HuH-7.5 (cell line): ENCODE data around the gene FECH.

ENCODE experiments used
- DNase-seq: peaks from one replicate; pipeline ENCODE4 v3.0.0; 2011; ENCODE audit warnings: low spot score

The FECH gene

DNA sequence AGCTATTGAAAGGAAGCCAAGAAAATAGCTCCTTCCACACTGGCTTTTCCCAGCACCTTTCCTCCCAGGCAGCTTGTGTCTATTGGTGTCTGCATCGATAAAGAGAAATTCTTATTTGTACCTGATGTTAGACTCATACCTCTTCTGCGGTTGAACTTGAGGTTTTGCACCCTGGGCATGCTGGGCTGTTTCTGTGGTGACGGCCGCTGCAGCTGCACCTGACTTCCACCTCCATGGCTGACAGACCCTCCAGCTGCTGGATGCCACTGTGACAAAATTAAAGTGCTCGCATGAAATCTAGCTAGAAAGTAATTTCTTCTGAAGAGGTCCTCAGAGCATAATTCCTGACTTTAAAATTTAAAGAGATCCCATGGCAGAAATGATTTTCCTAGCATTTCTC lies 6.6 kb downstream of the FECH start:
- DNase-seq, result no peak

DNA sequence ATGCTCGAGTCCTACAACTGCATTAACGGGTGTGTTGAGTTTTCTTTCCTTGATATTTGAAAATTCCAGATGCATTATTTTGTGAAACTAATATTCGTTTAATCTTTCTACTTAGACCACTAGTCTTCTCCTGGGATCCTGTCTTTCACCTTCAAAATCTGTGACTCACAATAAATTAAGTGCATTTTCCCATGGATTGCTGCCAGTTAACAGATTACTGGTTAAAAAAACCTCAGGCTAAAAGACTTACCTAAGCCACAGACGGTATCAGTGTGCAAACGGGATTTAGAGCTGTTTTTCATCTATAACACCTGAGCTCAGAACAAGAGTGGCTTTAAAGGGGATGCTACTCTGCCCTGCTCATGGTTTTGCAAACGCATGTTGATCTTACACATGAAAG lies 10.2 kb downstream of the FECH start:
- DNase-seq, result no peak

DNA sequence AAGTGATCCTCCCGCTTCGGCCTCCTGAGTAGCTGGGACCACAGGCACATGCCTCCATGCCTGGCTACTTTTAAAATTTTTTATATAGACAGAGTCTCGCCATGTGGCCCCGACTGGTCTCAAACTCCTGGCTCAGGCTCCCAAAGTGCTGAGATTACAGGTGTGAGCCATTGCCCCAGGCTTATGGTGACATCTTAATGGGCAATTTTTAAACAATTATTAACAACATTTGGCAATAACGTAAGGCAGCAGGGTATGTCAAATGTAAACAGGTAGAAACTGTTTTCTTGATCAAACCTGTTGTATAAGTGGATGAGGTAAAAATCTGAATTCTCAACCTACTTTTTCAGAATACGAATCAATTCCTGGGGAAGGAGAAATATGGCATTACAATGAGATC lies 11.0 kb downstream of the FECH start:
- no peak for DNase-seq

DNA sequence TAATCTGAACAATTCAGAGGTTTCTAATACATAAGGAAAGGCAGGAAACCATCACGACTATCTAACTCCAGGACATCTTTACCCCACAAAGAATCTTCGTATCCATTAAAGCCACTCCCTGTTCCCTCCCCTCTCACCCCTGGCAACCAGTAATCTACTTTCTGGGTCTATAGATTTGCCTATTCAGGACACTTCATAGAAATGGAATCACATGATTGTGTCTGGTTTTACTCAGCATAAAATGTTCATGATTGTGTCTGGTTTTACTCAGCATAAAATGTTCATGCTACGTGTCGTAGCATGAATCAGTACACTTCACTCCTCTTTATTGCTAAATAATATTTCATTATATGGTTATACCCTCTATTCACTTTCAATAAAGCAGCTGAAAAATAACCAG lies 11.6 kb downstream of the FECH start:
- no peak for DNase-seq

DNA sequence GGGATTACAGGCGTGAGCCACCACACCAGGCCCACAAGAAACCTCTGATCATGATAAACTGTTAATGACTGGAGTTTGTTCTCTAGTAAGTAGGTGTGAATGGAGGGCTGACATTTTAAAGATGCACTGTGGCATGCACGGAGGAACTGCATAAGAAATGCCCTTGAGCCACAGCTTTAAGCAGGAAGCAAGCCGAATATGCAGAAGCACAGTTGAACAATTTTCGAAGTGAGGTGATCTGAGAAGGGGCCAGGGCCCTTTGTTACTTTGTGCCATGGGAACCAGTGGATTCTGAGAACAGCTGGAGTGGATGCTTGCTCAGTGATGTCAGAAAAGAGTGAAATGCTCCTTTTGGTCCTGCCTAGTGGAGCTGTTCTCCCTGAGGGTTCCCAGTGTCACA lies 16.3 kb downstream of the FECH start:
- no peak for DNase-seq

DNA sequence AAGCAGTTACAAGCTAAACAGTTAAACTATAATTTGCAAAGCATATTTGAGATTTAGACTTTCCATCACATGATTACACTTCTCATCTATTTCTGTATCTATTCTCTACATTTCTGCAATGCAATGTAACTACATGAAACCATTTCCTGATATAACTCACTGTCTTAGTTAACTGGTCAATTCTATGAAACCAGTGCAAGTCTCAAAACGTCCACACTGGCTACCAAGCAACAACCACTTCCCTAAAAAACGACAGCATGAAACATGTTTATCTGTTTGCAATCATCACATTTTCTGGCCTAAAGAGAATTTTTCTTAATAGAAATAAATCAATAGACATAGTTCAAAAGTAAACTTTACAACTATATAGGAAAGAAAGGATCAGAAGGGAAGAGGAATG lies 17.4 kb downstream of the FECH start:
- no peak for DNase-seq

DNA sequence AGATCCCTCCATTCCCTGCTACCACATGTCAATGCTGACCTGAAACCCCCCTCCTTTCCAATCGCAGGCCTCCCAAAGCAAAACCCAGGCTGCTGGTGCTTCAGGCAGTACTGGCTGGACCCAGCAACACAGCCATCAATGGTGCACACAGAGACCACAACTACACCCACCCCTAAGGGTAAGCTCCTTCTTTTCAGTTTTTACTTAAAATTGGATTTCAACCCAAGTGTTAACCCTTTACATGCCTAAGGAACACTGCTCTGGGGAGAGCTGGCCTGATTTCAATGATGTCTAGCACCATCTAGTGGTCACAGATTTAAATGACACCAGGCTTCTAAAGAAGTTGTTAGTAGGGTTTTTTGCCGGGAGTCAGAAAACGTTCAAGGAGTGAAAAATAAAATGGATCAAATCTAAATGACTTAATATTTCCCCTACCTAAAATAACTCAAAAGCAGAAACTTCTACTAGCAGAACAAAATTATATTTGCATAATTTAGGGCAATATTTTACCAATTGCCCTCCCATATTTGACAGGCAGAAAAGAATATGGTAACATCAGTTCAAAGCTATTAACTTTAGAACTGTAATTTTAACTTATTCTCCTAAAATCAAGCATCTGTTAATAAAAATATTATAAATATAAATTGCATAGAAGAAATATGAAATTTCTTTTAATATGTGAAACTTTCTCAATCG lies 24.6 kb downstream of the FECH start:
- peak; percentile 25 for DNase-seq

DNA sequence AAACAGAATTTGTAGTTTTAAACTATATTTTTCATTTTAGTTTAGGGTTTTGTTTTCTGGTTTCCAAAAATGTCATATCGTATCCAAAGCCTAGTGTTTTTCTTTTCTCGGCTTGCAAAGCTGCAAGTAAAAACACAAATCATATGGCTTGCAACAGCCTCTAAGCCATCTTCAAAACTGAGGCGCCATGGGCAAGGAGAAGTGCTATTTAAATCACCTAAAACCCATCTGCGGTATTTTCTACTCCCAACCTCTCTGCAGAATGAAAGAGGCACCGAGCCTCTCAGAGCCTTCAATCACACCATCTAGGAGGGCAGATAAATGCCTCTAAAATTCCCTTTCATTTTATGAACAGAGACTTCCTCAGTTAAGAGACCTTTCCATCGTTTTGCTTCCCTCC lies 25.2 kb downstream of the FECH start:
- DNase-seq, result no peak

DNA sequence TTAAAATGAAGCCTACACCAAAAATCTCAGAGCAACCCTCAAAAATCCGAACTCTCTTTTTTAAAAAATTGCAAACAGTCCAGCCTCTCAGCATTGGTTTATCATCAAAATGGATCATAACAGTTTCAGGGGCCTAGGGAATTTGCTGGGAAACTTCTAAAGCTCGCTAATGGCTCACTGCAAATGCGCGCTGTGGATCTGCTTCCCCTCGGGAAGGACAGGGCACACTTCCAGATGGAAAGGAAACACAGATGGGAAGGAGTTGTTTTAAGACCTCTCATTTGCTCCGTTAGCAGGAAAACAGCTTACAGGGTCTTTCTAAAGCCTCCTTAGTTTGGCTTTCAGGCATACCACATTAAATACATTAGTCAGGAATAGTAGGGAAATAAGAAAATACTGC lies 27.2 kb downstream of the FECH start:
- DNase-seq, result no peak

DNA sequence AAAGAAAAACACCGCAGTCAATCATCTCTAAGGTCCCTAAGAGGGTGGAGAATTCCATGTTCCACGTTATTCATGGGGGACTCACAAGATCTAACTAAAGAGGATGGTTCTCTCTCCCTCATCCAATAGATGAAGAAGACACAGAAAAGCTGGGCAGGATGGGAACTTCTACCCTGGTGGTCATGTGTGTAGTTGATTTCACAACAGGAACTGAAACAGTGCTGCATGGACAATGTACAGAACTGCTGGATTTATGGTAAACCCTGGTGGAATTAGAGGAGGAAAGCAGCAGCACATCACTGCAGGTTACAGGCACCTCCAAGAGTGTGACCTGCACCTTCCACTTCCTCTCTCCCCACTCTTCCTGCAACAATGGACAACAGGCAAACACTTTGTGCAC lies 31.4 kb downstream of the FECH start:
- DNase-seq, result no peak

DNA sequence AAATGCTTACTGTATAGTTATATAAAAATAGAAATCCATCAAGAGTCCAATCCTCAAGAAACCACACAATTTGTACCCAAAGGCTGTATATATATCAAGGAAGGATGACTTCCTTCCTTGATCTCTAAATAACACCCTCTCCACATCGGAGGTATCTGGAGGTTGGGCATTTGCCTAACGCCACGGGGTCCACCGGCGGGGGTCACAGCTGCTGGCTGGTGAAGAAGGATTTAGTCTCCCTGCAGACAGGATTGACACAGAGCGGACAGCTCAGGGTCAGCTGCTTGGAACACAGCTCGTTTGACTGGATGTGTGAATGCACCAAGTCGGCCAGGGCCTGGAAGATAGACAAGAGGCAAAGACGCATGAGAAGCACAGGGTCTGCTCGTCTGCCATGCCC lies 36.0 kb downstream of the FECH start:
- DNase-seq, result no peak

DNA sequence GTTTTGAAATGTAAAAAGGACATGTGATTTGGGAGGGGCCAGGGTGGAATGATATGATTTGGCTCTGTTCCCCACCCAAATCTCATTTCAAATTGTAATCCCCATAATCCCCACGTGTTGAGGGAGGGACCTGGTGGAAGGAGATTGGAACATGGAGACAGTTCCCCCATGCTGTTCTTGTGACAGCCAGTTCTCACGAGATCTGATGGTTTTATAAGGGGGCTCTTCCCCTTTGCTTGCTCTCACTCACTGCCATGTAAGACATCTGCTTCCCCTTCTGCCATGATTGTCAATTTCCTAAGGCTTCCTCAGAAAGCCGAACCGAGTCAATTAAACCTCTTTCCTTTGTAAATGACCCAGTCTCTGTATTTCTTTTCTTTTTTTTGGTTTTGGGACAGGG lies 39.2 kb downstream of the FECH start:
- DNase-seq, result no peak

DNA sequence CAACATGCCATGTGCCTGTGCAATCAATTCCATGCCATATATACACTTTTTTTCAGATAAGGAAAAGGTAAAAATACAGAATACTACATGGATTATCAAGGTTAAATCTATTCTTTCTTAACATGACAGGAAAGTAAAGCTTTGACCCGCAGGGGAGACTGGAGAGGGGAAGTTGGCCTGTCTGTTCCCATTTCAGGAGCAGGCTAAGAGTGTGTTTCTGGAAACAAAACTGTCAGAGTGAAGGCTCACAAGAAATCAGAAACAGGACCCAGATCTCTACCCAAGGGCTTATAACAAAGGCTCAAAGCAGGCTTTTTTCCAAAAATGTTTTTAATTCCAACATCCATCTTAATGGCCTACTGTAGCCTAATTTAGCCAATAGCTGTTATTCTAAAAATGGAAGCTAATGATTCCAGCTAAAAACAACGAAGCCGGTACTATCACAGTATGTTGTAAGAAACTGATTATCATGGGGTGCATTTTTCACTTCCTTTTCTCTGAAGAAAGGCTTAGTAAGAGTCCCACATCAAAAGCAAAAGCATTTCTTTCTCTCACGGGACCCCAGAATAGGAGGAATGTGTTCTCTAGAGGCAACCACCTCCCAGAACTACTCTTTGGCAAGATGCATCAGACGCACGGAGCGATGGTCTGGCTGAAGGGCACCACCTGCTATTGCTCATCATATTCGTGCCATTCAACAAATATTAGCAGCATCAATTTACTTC lies 41.4 kb downstream of the FECH start:
- no peak for DNase-seq

DNA sequence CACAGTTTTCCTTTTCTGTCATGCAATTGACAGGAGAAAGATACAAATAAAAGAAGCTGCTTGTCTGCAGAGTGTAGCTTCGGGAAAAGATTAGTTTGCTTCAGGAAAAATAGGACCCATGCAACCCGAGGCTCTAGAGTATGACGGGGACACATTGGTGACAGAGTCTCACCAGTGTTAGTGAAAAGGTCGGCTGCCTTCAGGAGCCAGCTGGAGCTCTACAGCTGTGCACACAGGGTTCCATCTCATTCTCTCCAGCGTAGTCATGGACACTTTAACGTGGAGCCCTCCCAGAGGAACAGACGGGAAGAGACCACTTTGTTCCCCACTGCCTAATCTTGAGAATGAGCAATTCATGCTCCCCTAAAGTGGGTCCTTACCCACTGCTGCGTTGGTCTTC lies 42.9 kb downstream of the FECH start:
- DNase-seq, result no peak

DNA sequence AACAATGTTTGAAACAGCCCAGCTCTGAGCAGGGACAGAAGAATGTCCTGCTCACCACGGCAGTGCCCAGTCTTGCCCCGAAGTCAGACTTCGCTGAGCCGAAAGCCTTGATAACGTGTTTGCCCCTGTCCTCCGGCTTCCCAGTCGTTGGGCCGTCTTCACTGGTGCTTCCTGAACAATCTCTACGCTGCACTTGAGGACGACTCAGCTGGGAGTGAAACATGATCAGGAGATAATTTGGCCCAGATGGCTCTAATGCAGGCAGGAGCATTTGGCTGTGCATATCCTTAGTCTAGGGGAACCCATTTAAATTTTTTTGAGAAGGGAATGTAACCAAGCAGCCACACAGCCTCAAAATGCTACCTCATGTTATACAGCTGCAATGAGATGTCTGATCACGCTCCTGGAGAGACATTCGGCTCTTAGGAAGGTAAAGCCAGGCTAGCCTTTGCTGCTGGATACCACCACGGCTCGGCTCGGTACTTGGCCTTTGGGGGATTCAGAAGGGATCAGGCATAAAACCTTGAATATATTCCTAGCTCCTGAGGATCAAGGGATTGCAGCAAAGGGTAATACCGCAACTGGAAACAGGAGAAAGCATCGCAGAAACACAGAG lies 43.6 kb downstream of the FECH start:
- DNase-seq, result no peak

DNA sequence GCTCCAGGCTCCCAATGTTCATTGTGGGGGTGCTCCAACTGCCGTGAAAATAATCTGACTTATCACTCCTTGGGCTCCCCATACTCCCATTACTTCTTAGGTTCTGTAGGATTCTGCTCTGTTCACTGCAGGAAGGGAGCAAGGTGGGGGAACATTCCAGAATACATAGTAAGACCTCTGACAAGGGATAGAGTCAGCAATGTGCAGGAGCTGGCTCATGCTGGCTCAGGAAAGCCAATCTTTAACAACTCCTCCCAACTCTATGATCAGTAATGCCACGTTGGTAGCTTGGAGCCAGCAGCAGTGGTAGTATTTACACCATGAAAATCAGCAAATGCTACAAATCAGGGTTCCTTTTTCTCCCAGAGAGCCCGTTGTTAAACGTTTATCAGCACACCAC lies 44.4 kb downstream of the FECH start:
- no peak for DNase-seq

DNA sequence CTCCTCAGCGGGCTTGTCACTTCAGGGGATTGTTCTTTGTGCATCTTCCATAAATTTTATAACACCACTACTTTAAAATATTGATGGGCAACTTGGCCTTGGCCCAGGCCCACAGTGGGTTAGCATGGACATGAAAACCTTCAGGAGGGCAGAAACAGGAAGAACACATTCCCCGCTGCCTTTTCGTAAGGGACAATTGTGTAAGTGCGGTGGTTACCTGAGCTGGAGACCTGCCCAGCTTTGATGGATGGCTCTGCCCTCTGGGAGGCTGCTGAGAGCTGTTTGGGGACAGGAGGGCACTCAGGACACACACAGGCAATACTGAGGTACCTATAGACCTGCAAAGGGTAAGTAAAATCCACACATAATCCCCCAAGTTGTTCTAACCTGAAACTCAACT lies 46.8 kb downstream of the FECH start:
- DNase-seq, result no peak

DNA sequence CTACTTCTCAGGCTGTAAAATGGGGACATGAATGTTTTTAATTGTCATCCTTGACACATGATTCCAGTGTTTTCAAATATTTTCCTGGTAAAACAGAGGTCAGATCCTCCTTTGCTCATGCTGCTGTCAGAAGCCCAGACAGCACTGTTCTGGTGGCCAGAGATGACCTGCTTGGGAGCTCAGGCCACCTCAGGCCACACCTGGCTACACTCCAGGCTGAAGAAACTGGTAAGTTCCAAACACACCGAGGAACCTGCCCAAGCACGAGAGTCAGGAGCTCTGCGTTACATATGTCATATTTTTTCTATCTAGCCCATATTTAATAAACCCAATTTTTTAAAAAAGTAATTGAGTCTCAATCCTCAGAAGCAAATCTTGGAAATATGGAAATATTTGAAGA lies 47.9 kb downstream of the FECH start:
- DNase-seq, result no peak

DNA sequence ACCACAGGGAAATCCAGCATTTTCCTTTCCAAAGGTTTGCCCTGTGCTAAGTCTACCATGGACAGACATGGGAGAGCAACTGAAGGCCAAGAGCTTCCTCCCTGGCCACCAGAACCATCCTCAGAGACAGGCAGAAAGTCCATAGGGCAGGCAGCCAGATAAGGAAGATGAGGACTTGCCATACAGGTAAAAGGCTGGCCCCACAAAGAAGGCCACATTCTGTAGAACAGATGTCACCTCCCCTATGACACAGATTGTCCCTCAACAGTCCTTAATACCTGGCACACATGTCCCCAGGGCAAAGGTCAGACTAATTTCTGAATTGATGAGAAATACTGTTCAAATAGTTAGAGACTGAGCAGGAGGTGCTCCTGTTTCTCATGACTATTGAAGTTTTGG lies 52.0 kb downstream of the FECH start:
- no peak for DNase-seq

DNA sequence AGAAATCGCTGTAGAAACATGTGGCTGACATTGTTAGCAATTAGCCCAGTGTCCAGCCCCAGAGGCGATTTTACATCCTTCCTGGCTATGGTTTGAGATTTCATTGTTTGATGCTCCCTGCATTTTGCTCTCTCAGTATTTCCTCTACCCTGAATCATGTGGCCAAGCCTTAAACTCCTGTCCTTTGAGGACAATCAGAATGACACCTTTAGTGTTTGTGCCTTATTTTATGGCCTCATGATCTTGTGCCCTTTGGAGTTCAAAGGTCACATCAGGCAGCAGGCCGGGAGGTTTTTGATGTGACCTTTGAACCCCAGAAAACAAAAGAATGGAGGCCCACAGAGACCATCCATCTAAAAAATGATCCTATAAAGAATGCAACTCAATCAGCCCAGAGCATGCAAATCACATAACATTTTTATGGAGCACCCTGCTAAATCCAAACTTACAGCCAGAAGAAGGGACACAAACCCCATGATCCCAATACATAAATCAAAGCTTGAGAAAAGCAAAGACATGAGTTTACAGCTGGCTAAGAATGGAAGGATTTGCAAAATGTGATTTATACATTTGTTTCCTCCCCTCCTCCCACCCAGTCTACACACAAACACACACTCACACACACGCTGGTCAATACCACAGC lies 52.5 kb downstream of the FECH start:
- DNase-seq, result no peak

DNA sequence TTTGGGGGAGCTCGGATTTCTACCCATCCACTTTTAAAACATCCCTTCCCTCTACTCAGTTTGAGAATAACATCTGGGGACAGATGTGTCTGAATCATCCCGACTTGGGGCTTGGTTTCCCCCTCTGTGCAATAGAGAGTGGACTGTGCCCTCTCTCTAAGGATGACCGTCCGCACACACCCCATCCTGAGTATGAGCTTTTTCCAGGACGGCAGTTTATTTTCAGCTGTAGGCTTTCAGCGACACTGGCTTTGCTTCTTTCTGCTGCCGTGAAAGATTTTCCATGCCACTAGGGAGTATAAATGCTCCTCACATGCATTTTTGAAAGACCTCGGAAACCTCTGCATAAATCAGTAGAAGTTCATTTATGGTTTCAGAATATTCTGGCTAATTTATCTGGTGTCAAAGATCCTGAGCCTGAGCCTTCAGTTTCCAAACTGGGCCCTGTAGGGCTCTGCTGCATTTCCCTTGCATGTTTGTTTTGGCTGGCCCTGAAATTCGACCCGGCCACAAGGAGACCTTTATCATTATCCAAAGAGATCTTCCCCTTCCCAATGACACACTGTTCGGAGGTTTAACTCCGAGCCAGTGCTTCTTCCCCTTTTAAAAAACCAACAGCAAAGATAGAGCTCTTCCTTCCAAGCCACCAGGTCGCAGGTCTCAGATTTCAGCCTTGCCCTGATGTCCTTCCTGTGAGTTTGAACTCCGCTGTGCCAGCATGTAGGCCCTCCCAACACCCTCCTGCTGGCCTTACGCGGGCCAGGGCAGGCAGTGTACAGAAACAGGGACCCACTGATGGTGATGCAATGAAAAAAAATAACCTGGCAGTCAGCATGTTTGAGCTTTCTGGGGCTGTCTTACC lies 53.3 kb downstream of the FECH start:
- peak; percentile 13 for DNase-seq

DNA sequence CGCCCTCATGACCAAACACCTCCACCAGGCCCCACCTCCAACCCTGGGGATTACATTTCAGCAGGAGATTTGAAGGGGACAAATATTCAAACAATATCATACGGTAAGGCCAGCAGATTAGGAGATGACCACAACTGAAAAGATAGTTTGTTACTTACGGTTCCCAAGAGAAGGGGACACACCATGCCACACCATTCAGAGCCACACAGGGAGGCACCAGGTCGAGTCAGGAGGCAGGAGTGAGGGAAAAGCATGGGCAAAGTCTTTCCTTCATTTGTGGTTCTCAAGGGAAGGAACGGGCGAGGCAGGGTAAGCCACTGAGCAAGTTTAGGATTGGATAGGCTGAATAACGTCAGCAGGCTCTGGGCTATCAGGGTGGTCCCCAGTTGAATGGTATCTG lies 57.4 kb downstream of the FECH start:
- DNase-seq, result no peak
